ENCODE measurements around the gene ROPN1B.
"Not testable (repeated sequence)": the region's sequence is repeated elsewhere in the genome, so short reads cannot be mapped to it uniquely, and the experiment has no call there.

The ROPN1B gene

DNA sequence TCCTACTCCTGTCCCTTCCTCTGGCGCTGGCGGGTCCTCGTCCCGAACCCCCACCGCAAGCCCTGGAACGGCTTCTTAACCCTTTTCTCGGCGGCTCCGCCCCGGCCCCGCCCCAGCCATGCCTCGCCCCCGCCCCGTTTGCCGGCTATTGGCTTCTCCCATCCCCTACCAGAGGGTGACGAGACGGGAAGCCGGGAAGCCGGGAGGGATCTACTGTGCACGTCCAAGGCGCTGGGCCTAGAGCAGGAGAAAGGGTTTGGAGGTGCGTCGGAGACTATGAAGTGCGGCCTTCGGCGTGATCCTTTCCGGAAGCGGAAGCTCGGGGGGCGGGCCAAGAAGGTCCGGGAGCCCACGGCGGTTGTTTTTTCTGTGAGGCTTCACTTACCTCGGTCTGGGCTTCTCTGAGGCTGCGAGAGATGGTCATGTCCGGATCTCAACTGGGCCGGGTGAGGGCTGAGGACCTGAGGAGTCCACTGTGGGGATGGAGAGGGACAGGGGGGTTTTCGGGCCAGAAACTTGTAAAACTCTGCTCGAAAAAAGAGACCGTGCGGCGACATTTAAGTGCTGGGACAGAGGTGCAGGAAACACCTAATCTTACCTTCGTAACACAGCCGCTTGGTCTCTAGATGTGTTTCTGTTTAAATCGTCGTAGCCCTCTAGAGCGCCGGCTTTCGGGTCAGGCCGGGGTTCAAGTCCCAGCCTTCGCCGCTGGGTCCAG, 21.4 kb downstream of the ROPN1B start:
- peak; percentile 45 to 71 for DNase-seq (ENCODE audit: low read depth in 1 of 2, low spot score in 1 of 2)
- TF ChIP-seq, protein P1, sequence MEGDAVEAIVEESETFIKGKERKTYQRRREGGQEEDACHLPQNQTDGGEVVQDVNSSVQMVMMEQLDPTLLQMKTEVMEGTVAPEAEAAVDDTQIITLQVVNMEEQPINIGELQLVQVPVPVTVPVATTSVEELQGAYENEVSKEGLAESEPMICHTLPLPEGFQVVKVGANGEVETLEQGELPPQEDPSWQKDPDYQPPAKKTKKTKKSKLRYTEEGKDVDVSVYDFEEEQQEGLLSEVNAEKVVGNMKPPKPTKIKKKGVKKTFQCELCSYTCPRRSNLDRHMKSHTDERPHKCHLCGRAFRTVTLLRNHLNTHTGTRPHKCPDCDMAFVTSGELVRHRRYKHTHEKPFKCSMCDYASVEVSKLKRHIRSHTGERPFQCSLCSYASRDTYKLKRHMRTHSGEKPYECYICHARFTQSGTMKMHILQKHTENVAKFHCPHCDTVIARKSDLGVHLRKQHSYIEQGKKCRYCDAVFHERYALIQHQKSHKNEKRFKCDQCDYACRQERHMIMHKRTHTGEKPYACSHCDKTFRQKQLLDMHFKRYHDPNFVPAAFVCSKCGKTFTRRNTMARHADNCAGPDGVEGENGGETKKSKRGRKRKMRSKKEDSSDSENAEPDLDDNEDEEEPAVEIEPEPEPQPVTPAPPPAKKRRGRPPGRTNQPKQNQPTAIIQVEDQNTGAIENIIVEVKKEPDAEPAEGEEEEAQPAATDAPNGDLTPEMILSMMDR (IDR thresholded peaks at IDR 0.05; ENCODE audit: insufficient read depth, low read length): no peak
- TF ChIP-seq, protein P2, sequence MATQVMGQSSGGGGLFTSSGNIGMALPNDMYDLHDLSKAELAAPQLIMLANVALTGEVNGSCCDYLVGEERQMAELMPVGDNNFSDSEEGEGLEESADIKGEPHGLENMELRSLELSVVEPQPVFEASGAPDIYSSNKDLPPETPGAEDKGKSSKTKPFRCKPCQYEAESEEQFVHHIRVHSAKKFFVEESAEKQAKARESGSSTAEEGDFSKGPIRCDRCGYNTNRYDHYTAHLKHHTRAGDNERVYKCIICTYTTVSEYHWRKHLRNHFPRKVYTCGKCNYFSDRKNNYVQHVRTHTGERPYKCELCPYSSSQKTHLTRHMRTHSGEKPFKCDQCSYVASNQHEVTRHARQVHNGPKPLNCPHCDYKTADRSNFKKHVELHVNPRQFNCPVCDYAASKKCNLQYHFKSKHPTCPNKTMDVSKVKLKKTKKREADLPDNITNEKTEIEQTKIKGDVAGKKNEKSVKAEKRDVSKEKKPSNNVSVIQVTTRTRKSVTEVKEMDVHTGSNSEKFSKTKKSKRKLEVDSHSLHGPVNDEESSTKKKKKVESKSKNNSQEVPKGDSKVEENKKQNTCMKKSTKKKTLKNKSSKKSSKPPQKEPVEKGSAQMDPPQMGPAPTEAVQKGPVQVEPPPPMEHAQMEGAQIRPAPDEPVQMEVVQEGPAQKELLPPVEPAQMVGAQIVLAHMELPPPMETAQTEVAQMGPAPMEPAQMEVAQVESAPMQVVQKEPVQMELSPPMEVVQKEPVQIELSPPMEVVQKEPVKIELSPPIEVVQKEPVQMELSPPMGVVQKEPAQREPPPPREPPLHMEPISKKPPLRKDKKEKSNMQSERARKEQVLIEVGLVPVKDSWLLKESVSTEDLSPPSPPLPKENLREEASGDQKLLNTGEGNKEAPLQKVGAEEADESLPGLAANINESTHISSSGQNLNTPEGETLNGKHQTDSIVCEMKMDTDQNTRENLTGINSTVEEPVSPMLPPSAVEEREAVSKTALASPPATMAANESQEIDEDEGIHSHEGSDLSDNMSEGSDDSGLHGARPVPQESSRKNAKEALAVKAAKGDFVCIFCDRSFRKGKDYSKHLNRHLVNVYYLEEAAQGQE (IDR thresholded peaks at IDR 0.05; ENCODE audit: insufficient replicate concordance, low read depth): no peak
- TF ChIP-seq POLR2AphosphoS5 (IDR thresholded peaks at IDR 0.05; ENCODE audit: low read depth) (peak; percentile 55; the same call in 1 of the 2 replicates), GABPA (IDR thresholded peaks at IDR 0.05; ENCODE audit: low read depth) (peak; percentile 89), SPI1 (IDR thresholded peaks at IDR 0.05; ENCODE audit: borderline replicate concordance, low read depth) (no peak)
- H3K27me3 ChIP-seq (ENCODE audit: insufficient read depth, poor library complexity, severe bottlenecking): no peaks in the 10 kb centered on the region
- peak overlapping the region; percentile 50 for H3K27ac ChIP-seq (replicated peaks)
- H3K4me3 ChIP-seq (replicated peaks; ENCODE audit: insufficient read depth, low read length): peak overlapping the region; percentile 62

DNA sequence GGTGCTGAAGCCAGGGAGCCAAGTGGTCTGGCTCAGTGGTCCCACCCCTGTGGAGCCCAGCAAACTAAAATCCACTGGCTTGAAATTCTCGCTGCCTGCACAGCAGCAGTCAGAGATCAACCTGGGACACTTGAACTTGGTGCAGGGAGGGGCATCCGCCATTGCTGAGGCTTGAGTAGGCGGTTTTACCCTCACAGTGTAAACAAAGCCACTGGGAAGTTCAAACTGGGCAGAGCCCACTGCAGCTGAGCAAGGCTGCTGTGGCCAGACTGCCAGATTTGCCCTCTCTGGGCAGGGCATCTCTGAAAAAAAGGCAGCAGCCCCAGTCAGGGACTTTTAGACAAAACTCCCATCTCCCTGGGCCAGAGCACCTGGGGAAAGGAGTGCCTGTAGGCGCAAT, 27.8 kb downstream of the ROPN1B start:
- H3K27me3 ChIP-seq (ENCODE audit: insufficient read depth, poor library complexity, severe bottlenecking); H3K4me3 ChIP-seq (replicated peaks; ENCODE audit: insufficient read depth, low read length); DNase-seq (ENCODE audit: low read depth in 1 of 2, low spot score in 1 of 2); H3K27ac ChIP-seq (replicated peaks): not testable (repeated sequence)

DNA sequence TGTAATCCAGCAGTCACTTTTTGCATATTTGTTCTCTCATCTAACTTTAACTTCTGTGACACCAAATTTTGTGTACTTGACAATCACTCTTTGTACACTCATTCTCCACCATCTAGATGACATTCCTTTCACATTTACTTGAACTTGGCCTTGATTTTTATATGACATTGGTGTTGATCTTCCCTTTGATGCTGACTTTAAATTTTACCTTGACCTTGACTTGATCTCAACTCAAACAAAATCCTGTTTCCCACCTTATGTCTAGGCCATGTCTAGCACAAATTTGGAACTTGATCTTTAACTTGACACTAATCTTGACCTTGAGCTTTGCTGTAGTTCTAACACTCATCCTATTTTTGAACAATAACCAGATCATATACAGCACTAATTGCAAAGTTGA, 33.2 kb downstream of the ROPN1B start:
- no peak for DNase-seq (ENCODE audit: low read depth in 1 of 2, low spot score in 1 of 2)
- Histone ChIP-seq H3K27me3 (ENCODE audit: insufficient read depth, poor library complexity, severe bottlenecking) (no peaks in the 10 kb centered on the region), H3K4me3 (replicated peaks; ENCODE audit: insufficient read depth, low read length) (no peak overlapping the region), H3K27ac (replicated peaks) (no peak overlapping the region)
- no peak for TF ChIP-seq POLR2AphosphoS5 (IDR thresholded peaks at IDR 0.05; ENCODE audit: low read depth)
- no peak for TF ChIP-seq SPI1 (IDR thresholded peaks at IDR 0.05; ENCODE audit: borderline replicate concordance, low read depth)
- TF ChIP-seq, protein P1 (IDR thresholded peaks at IDR 0.05; ENCODE audit: insufficient read depth, low read length): no peak
- TF ChIP-seq GABPA (IDR thresholded peaks at IDR 0.05; ENCODE audit: low read depth): no peak
- TF ChIP-seq, protein P2 (IDR thresholded peaks at IDR 0.05; ENCODE audit: insufficient replicate concordance, low read depth): no peak

DNA sequence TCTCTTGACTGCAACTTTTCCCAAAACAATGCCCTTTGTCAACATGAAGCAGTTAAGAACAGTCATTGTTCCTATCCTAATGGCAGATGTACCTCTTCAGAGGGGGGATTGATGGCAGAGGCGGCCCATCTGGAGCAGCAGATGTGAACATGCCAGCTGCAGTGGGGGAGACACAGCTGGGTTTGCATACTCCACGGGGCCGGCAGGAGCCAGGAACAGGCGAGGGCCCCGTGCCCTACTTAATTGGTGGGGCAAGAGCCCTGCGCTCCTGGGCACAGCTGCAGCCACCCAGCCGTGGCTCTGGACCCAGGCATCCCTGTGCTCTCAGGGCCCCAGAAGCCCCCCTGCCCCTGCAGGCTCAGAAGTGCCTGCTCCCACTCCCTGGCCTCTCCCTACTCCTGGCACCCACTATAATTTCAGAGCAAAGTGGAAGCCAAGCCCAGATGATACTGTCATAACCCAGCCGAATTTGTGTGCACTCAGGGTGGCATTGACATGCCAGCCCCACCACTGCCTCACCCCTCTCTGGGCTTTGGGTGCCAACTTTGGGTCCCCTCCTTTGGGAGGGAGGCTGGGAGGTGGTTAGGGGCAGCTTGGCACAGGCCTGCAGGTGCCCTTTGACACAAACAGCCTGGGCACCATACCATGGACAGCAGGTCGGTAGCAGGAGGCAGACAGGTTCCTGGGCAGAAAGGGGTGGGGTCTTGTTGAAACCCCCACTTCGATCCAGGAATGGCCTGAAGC, 34.6 kb downstream of the ROPN1B start:
- no peak overlapping the region for H3K27ac ChIP-seq (replicated peaks)
- TF ChIP-seq, protein P2 (IDR thresholded peaks at IDR 0.05; ENCODE audit: insufficient replicate concordance, low read depth): no peak
- TF ChIP-seq SPI1 (IDR thresholded peaks at IDR 0.05; ENCODE audit: borderline replicate concordance, low read depth) (no peak), POLR2AphosphoS5 (IDR thresholded peaks at IDR 0.05; ENCODE audit: low read depth) (no peak), GABPA (IDR thresholded peaks at IDR 0.05; ENCODE audit: low read depth) (no peak)
- TF ChIP-seq, protein P1 (IDR thresholded peaks at IDR 0.05; ENCODE audit: insufficient read depth, low read length): no peak
- DNase-seq (ENCODE audit: low read depth in 1 of 2, low spot score in 1 of 2): no peak
- H3K4me3 ChIP-seq (replicated peaks; ENCODE audit: insufficient read depth, low read length): no peak overlapping the region
- H3K27me3 ChIP-seq (ENCODE audit: insufficient read depth, poor library complexity, severe bottlenecking): no peaks in the 10 kb centered on the region
